Bronchus fibroblast of lung (primary cell): ENCODE results near the gene RB1. TPM values are rescaled to one million over a fixed set of nuclear protein-coding genes. Genes with fewer than 3 reads are reported as not detected.

Source experiments
- total RNA-seq: library from RNA; depleted of rRNA; stranded (reverse); fragments of >200 nt; gene quantifications from 2 replicates; pipeline ENCODE4 v1.2.3, GENCODE V29; 2015

The RB1 gene
- total RNA-seq = 13.1 and 15.1 TPM in 2 replicates

GRCh38 chr13:48303359-48304142 is at the start of gene RB1:
Gene RB1 (plus strand): TSS chr13:48303751. CDS start chr13:48303913, 162 bp downstream.

DNA sequence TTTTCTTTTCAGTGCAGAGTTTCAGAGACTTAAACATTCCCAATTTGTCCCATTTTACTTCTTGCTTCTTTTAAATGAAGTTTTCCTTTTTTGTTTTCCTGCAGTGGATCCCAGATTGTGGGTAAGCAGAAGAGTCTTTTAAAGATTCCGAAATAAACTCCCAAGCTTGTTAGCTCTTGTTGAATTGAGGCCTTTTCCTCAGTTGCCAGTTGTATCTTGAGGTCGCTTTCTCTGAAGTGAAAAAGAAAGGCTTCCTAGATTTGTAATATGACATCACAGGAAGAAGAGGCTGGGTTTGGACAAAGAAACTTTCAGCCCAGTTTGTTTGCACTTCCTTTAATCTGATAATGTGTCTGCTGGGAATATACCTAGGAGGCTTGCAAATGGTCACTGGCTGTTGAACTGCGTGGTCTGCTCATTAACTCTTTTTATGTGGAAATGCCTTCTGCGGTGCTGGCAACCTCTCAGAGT is 109.4 kb downstream of the RB1 start, which contains the start of gene LPAR6:
TSS of gene LPAR6 (minus strand) at position 233 of the 471 bp plus-strand sequence. CDS start 690 bp downstream, outside the sequence.

Other genes with a start within 250 kb of the RB1 start
- gene MED4, start 208.6 kb upstream of the RB1 start, total RNA-seq = 22.4 and 30.3 TPM in 2 replicates
- gene ITM2B, start 70.5 kb upstream of the RB1 start, total RNA-seq = 75.2 and 83.4 TPM in 2 replicates
- 2.7 and 4.5 TPM in 2 replicates for gene LPAR6, start 109.4 kb downstream of the RB1 start, total RNA-seq
- 4.7 and 5.2 TPM in 2 replicates for gene RCBTB2, start 229.3 kb downstream of the RB1 start, total RNA-seq